OCI-LY7 (cell line): ENCODE results near the gene MAB21L1. TPM values are rescaled to one million over a fixed set of nuclear protein-coding genes. Genes with fewer than 3 reads are reported as not detected.

Experiments
- BruUV-seq: library from RNA; stranded (reverse); fragments of 400-500 nt; replicated peaks from 2 replicates; lab custom pipeline; 2021; lab: Mats Ljungman, UMichigan
- CTCF ChIA-PET: fragments of 300-600 bp; sonication (Branson Sonifier 250); formaldehyde crosslinking; loops from one replicate; lab custom pipeline; 2022; ENCODE audit warnings: antibody characterized with exemption; ENCODE audit not compliant: unreplicated experiment; lab: Charles Lee
- POLR2A ChIA-PET: fragments of 300-600 bp; sonication (Branson Sonifier 250); formaldehyde crosslinking; loops from one replicate; lab custom pipeline; 2022; ENCODE audit warnings: antibody characterized with exemption; lab: Charles Lee
- DNase-seq: peaks from one replicate; pipeline ENCODE4 v3.0.0-alpha.2; 2015; ENCODE audit warnings: low spot score
- H2AFZ ChIP-seq: fragments of 200-600 bp; sonication (generic), shearing (Covaris generic); 2 replicates; pipeline ENCODE4 v1.6.1; 2014; ENCODE audit warnings: mild to moderate bottlenecking, antibody characterized with exemption, low read length, moderate library complexity
- H3K27ac ChIP-seq: fragments of 200-600 bp; sonication (generic); 2 replicates; pipeline ENCODE4 v1.5.1; 2014; ENCODE audit warnings: mixed run types, low read depth, mild to moderate bottlenecking, moderate library complexity, low read length, inconsistent platforms; ENCODE audit not compliant: poor library complexity, severe bottlenecking
- H3K36me3 ChIP-seq: fragments of 200-600 bp; sonication (generic); 2 replicates; pipeline ENCODE4 v1.6.1; 2014; ENCODE audit warnings: mild to moderate bottlenecking, antibody characterized with exemption, low read length, moderate library complexity, mixed read lengths; ENCODE audit not compliant: insufficient read depth
- H3K4me1 ChIP-seq: fragments of 200-600 bp; sonication (generic); 2 replicates; pipeline ENCODE4 v1.5.1; 2014; ENCODE audit warnings: mild to moderate bottlenecking, low read length; ENCODE audit not compliant: insufficient read depth, poor library complexity, severe bottlenecking
- H3K4me2 ChIP-seq: fragments of 200-600 bp; sonication (generic); 2 replicates; pipeline ENCODE4 v1.6.1; 2014; ENCODE audit warnings: mild to moderate bottlenecking, low read length
- H3K4me3 ChIP-seq: fragments of 200-600 bp; sonication (generic); 2 replicates; pipeline ENCODE4 v1.5.1; 2014; ENCODE audit warnings: mild to moderate bottlenecking, low read depth, low read length; ENCODE audit not compliant: poor library complexity, severe bottlenecking
- H3K79me2 ChIP-seq: fragments of 200-600 bp; sonication (generic); 2 replicates; pipeline ENCODE4 v1.6.1; 2016; ENCODE audit warnings: low read depth, mild to moderate bottlenecking, low read length, moderate library complexity, mixed read lengths; ENCODE audit not compliant: insufficient read depth
- H3K9me2 ChIP-seq: fragments of 200-600 bp; sonication (generic); 2 replicates; pipeline ENCODE4 v1.6.1; 2016; ENCODE audit warnings: mild to moderate bottlenecking, low read length, mixed read lengths; ENCODE audit not compliant: insufficient read depth
- H3K9me3 ChIP-seq: fragments of 200-600 bp; sonication (generic); 2 replicates; pipeline ENCODE4 v1.6.1; 2014; ENCODE audit warnings: mild to moderate bottlenecking, mixed run types, low read length, mixed read lengths
- H4K20me1 ChIP-seq: fragments of 200-600 bp; sonication (generic); 2 replicates; pipeline ENCODE4 v1.6.1; 2014; ENCODE audit warnings: mild to moderate bottlenecking, antibody characterized with exemption, low read length, moderate library complexity, mixed read lengths; ENCODE audit not compliant: insufficient read depth
- EZH2phosphoT487 ChIP-seq: fragments of 200-600 bp; sonication (generic); IDR thresholded peaks from 2 replicates; pipeline ENCODE4 v1.6.1; 2018; ENCODE audit warnings: low read depth, borderline replicate concordance, mild to moderate bottlenecking, mixed run types, antibody characterized with exemption, low read length, moderate library complexity, mixed read lengths
- intact Hi-C: fragments of 100-400 bp; cut with micrococcal nuclease; formaldehyde crosslinking; loops from one replicate; pipeline ENCODE4 v1.10.0; 2022; ENCODE audit not compliant: unreplicated experiment
- total RNA-seq, 2 experiments: library from RNA; depleted of rRNA in 1 of 2; stranded (reverse); fragments of >200 nt in 1 of 2; shearing (Covaris generic) in 1 of 2; gene quantifications; 2 replicates each; pipeline ENCODE4 v1.2.3, GENCODE V29; 2014 to 2022
- TF ChIP-seq, protein P1 (sequence below): fragments of 200-600 bp; sonication (generic); conservative IDR thresholded peaks from 2 replicates; pipeline ENCODE4 v1.5.1; 2014; ENCODE audit warnings: mild to moderate bottlenecking, antibody characterized with exemption, low read length, moderate library complexity, mixed read lengths

Gene MAB21L1
- total RNA-seq, 2 experiments from 2014 or later, result not detected

DNA sequence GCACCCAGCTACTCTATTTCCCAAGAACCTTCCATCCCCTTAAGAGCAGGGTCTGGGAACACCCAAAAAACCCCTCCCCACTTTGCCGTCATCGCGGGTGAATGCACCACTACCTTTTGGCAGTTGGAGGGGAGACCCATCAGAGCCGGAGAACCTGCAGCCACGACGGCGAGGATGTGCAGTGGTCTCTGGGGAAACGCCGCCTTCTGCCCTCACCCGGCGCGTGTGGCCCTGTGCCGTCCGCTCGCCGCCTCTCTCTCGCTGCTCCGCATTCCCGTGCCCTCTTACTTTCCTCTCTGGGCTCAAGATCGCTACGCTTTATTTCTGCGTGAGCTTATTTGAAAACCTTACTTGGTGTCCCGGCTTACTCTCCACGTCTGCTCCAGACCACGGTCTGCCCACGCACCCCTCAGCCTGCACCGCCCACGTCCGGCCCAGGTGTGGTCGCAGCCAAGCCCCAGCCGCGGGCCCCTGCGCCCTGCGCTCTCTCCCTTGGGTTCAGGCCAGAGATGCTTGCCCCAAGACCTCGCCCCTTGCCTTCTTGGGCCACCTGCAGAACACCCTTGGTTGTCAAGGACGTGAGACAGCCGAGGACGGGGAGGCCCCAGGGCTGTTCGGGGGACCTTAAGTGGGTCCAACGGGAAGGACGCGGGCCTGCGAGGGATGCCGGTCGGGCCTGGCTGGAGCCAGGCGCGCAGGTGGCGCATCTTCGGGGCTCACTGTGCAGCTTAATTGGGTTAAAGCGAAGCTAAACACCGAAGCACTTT, 2.0 kb upstream of the MAB21L1 start:
- ChIA-PET CTCF (no interaction called here), POLR2A (interaction anchor here (0.8 kb wide), 1 partner anchor 286 kb away, joined by 3 read pairs; no protein-coding TSS in a partner anchor)
- Histone ChIP-seq H3K36me3 (no peaks in the 10 kb centered on the region), H3K4me1 (no peaks in the 10 kb centered on the region), H3K79me2 (no peaks in the 10 kb centered on the region), H3K9me2 (no peaks in the 10 kb centered on the region), H3K4me2 (peak overlapping the region; percentile 12; the same call in 1 of the 2 replicates), H4K20me1 (no peaks in the 10 kb centered on the region), H3K4me3 (no peak overlapping the region), H2AFZ (no peak overlapping the region), H3K27ac (no peak overlapping the region), H3K9me3 (no peaks in the 10 kb centered on the region)
- no TSS peak for BruUV-seq
- intact Hi-C loops, result no loop called here
- TF ChIP-seq, protein P1, sequence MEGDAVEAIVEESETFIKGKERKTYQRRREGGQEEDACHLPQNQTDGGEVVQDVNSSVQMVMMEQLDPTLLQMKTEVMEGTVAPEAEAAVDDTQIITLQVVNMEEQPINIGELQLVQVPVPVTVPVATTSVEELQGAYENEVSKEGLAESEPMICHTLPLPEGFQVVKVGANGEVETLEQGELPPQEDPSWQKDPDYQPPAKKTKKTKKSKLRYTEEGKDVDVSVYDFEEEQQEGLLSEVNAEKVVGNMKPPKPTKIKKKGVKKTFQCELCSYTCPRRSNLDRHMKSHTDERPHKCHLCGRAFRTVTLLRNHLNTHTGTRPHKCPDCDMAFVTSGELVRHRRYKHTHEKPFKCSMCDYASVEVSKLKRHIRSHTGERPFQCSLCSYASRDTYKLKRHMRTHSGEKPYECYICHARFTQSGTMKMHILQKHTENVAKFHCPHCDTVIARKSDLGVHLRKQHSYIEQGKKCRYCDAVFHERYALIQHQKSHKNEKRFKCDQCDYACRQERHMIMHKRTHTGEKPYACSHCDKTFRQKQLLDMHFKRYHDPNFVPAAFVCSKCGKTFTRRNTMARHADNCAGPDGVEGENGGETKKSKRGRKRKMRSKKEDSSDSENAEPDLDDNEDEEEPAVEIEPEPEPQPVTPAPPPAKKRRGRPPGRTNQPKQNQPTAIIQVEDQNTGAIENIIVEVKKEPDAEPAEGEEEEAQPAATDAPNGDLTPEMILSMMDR, result no peak
- no peak for TF ChIP-seq EZH2phosphoT487
- no peak for DNase-seq

DNA sequence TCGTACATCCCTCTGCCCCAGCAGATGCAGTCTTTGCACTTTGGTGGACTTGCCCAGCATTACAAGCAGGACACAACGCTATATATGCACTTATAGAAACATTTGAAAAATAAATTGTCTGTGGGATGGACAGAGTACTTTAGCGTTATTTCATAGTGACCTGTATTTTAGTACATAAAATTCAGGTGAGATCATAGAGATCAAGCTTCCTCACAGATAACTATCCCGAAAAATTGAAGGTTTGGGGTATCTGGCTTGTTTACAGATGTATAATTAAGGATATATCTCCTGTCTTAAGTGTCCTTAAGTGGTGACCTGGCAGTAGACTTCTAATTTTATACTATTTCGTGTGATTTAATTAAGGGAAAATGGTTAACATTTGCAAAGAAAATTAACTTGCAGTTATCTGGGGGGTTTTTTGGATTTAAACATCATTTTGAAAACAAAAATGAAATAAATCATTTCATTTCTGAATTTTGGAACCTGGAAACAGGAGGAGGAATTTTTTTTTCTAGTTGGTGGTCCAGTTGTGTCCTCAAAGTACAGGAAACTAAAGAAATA, 977 bp upstream of the MAB21L1 start:
- intact Hi-C loops, result no loop called here
- Histone ChIP-seq H3K4me3 (no peak overlapping the region), H3K4me2 (peak overlapping the region; percentile 6; the same call in 1 of the 2 replicates), H3K9me2 (no peaks in the 10 kb centered on the region), H3K36me3 (no peaks in the 10 kb centered on the region), H2AFZ (no peak overlapping the region), H3K27ac (no peak overlapping the region), H3K9me3 (no peaks in the 10 kb centered on the region), H3K4me1 (no peaks in the 10 kb centered on the region), H3K79me2 (no peaks in the 10 kb centered on the region), H4K20me1 (no peaks in the 10 kb centered on the region)
- POLR2A ChIA-PET, result interaction anchor here (0.7 kb wide), 1 partner anchor 12 kb away, joined by 3 read pairs; no protein-coding TSS in a partner anchor
- CTCF ChIA-PET, result no interaction called here
- no peak for DNase-seq
- BruUV-seq, result no TSS peak
- no peak for TF ChIP-seq EZH2phosphoT487
- TF ChIP-seq, protein P1, result no peak
